Esophagus muscularis mucosa (tissue), 4 donors: ENCODE measurements around the gene SCFD2. TPM values are rescaled to one million over a fixed set of nuclear protein-coding genes. Genes with fewer than 3 reads are reported as not detected.

ENCODE experiments used
- DNase-seq: peaks from one replicate; pipeline ENCODE4 v3.0.0-alpha.2; 2017; ENCODE audit errors: extremely low spot score
- H3K27ac ChIP-seq, 4 donors: fragments of 200-600 bp; sonication (generic); replicated peaks in 1 of 4; 1 replicate in 3 of 4; 2 replicates in 1 of 4; pipeline ENCODE4 v1.5.1; 2016 to 2019; ENCODE audit warnings: mild to moderate bottlenecking in 1 of 4
- H3K27me3 ChIP-seq, 4 donors: fragments of 200-600 bp; sonication (generic); one replicate each; pipeline versions ENCODE4 v1.5.1 to v1.6.0; 2016 to 2019
- H3K36me3 ChIP-seq, 4 donors: fragments of 200-600 bp; sonication (generic); one replicate each; pipeline ENCODE4 v1.5.1; 2016 to 2019
- H3K4me1 ChIP-seq, 4 donors: fragments of 200-600 bp; sonication (generic); one replicate each; pipeline ENCODE4 v1.5.1; 2016 to 2019
- H3K4me3 ChIP-seq, 4 donors: fragments of 200-600 bp; sonication (generic); 1 replicate in 2 of 4; 2 replicates in 2 of 4; pipeline ENCODE4 v1.5.1; 2016 to 2019; ENCODE audit warnings: mild to moderate bottlenecking in 4 of 4, moderate library complexity in 1 of 4
- H3K9me3 ChIP-seq, 4 donors: fragments of 200-600 bp; sonication (generic); 1 replicate in 3 of 4; 2 replicates in 1 of 4; pipeline ENCODE4 v1.5.1; 2016 to 2019
- CTCF ChIP-seq, 3 experiments: fragments of 200-600 bp in 2 of 3; fragments of 450-650 bp in 1 of 3; sonication (generic) in 2 of 3; IDR thresholded peaks; one replicate each; pipeline ENCODE4 v1.5.1; 2017 to 2019; ENCODE audit warnings: antibody characterized with exemption in 3 of 3, mild to moderate bottlenecking in 2 of 3, moderate library complexity in 1 of 3
- EP300 ChIP-seq: sonication (generic); formaldehyde crosslinking; IDR thresholded peaks from one replicate; pipeline ENCODE4 v1.6.1; 2017; ENCODE audit warnings: antibody characterized with exemption
- POLR2A ChIP-seq: fragments of 450-650 bp; IDR thresholded peaks from one replicate; pipeline ENCODE4 v1.6.1; 2017; ENCODE audit warnings: antibody characterized with exemption, moderate library complexity, mild to moderate bottlenecking, low read depth
- POLR2AphosphoS5 ChIP-seq, 2 donors: sonication (generic); formaldehyde crosslinking; IDR thresholded peaks; one replicate each; pipeline ENCODE4 v1.6.1; 2017; ENCODE audit warnings: antibody characterized with exemption in 2 of 2
- WGBS: methylation state at CpG from one replicate; pipeline ENCODE4 v1.1.5; 2018; 5-methylcytosine and 5-hydroxymethylcytosine counted together
- intact Hi-C: fragments of 100-400 bp; cut with DNase I; formaldehyde crosslinking; loops from one replicate; pipeline ENCODE4 v1.15.1; 2023
- total RNA-seq, 4 donors: library from RNA; depleted of rRNA; stranded (reverse); fragments of >200 nt; gene quantifications; one replicate each; pipeline versions ENCODE4 v1.1.0 to v1.2.1, GENCODE V29; 2016

Gene SCFD2
- total RNA-seq, 4 donors from 2014 or later: 10.0 to 15.7 (median 12.7) TPM

GRCh38 chr4:53322696-53323095 is 43.2 kb downstream of the SCFD2 start:
- Histone ChIP-seq H3K4me1 (peaks cover 7 to 13% (median 9%) of the 10 kb centered on the region in 4 donors), H3K36me3 (no peaks in the 10 kb centered on the region), H3K27me3 (no peaks in the 10 kb centered on the region), H3K9me3 (no peaks in the 10 kb centered on the region), H3K27ac (no peak overlapping the region), H3K4me3 (no peak overlapping the region)
- DNase-seq: no peak
- no peak for TF ChIP-seq CTCF (IDR thresholded peaks at IDR 0.05)
- no peak for TF ChIP-seq POLR2AphosphoS5 (IDR thresholded peaks at IDR 0.05)
- no peak for TF ChIP-seq EP300
- no peak for TF ChIP-seq POLR2A
- intact Hi-C loops: no loop called here

- WGBS: 96% methylated on average over 2 of the region's 2 CpGs
- no peak for DNase-seq
- Histone ChIP-seq H3K4me1 (peaks cover 7 to 13% (median 9%) of the 10 kb centered on the region in 4 donors), H3K27me3 (no peaks in the 10 kb centered on the region), H3K27ac (peak overlapping the region in 1 of 4 donors; percentile 10), H3K9me3 (no peaks in the 10 kb centered on the region), H3K36me3 (no peaks in the 10 kb centered on the region), H3K4me3 (no peak overlapping the region)
- TF ChIP-seq POLR2AphosphoS5 (IDR thresholded peaks at IDR 0.05) (no peak), EP300 (no peak), CTCF (IDR thresholded peaks at IDR 0.05) (no peak), POLR2A (no peak)
- intact Hi-C loops: no loop called here
Observed at GRCh38 chr4:53321984-53322289, 43.9 kb downstream of the SCFD2 start.

GRCh38 chr4:53321151-53321983 is 44.5 kb downstream of the SCFD2 start:
- TF ChIP-seq POLR2A (no peak), CTCF (IDR thresholded peaks at IDR 0.05) (no peak), POLR2AphosphoS5 (IDR thresholded peaks at IDR 0.05) (no peak), EP300 (no peak)

GRCh38 chr4:53315300-53315699 is 50.6 kb downstream of the SCFD2 start:
- Histone ChIP-seq H3K27me3 (no peaks in the 10 kb centered on the region), H3K27ac (no peak overlapping the region), H3K9me3 (no peaks in the 10 kb centered on the region), H3K36me3 (peaks cover 0 to 4% (median 0%) of the 10 kb centered on the region in 4 donors), H3K4me3 (no peak overlapping the region), H3K4me1 (peaks cover 0 to 4% (median under 1%) of the 10 kb centered on the region in 4 donors)
- DNase-seq: no peak
- WGBS: 77% methylated on average over 1 of the region's 1 CpG
- intact Hi-C loops: no loop called here
- TF ChIP-seq POLR2AphosphoS5 (IDR thresholded peaks at IDR 0.05) (no peak), CTCF (IDR thresholded peaks at IDR 0.05) (no peak), EP300 (no peak), POLR2A (no peak)

More at GRCh38 chr4:53321151-53321983, 44.5 kb downstream of the SCFD2 start:
- intact Hi-C loops: no loop called here
- H3K4me1 ChIP-seq: peaks cover 7 to 13% (median 9%) of the 10 kb centered on the region in 4 donors
- no peaks in the 10 kb centered on the region for H3K9me3 ChIP-seq
- no peak for DNase-seq
- H3K4me3 ChIP-seq: no peak overlapping the region
- 46% methylated on average over 3 of the region's 3 CpGs for WGBS
- no peaks in the 10 kb centered on the region for H3K36me3 ChIP-seq
- H3K27ac ChIP-seq: peak overlapping the region in 1 of 4 donors; percentile 10
- H3K27me3 ChIP-seq: no peaks in the 10 kb centered on the region

GRCh38 chr4:53314252-53314651 is 51.6 kb downstream of the SCFD2 start:
- DNase-seq: no peak
- intact Hi-C loops: no loop called here
- Histone ChIP-seq H3K36me3 (peaks cover 0 to 4% (median 0%) of the 10 kb centered on the region in 4 donors), H3K4me3 (no peak overlapping the region), H3K9me3 (no peaks in the 10 kb centered on the region), H3K27ac (no peak overlapping the region), H3K27me3 (no peaks in the 10 kb centered on the region), H3K4me1 (peaks cover 0 to 11% (median 6%) of the 10 kb centered on the region in 4 donors)
- TF ChIP-seq POLR2A: no peak
- no peak for TF ChIP-seq CTCF (IDR thresholded peaks at IDR 0.05)
- no peak for TF ChIP-seq EP300
- TF ChIP-seq POLR2AphosphoS5 (IDR thresholded peaks at IDR 0.05): no peak
- WGBS: 90% methylated on average over 4 of the region's 4 CpGs
